Activated T-cell treated with anti-CD3 and anti-CD28 coated beads for 24 hours (primary cell): ENCODE data around the gene PTPRT.

Source experiments
- DNase-seq: peaks from one replicate; pipeline ENCODE4 v3.0.0-alpha.2; 2020; ENCODE audit warnings: low read depth

PTPRT gene

DNA sequence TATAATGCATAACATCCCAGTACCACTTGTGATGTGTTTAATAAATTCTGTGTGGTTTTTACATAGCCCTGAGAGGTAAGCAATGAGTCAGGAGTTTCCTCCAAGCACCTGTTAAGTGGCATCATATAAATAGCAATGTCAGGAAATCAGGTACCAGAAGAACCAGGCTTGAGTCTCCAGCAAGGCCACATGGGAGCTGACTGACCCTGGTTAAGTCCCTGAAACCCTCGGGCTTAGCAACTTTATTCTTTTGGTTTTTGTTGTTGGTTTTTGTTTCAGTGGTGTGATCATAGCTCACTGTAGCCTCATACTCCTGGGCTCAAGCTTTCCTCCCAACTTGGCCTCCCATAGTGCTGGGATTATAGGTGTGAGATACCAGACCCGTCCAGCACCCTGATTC lies 70.0 kb downstream of the PTPRT start:
- no peak for DNase-seq

DNA sequence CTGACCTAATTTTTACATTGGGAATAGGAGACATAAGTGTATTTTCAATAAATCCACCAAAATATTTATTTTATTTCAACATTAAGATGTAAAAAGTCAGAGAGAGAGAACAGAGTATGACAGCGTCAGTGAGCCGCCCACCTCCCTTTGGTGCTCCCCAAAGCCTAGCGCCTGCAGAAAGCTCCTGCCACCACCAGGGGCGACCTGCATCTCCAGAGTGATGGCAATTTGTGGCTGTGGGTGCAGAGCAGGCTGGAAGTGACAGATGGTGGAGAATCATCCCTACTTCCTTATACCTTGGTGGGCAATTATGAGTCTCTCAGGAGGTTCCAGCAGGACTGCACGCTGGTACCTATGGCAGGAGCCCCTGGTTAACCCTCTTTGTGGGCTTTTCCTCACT lies 87.3 kb downstream of the PTPRT start:
- DNase-seq = no peak

DNA sequence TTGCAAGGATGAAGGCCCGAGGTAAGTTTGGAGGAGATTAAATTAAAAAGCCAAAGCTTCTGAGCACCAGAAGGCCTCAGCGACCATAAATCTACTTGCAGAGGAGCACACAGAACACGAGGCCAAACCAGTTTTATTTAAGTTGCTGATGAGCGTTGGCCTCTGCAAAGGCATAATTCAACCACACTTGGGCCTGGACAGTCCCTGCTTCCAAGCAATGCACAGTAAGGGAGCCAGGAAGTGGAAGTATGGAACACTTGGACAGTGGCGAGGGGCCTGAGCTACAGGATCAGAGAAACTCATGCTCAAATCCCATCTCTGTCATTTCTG lies 92.8 kb downstream of the PTPRT start:
- no peak for DNase-seq

DNA sequence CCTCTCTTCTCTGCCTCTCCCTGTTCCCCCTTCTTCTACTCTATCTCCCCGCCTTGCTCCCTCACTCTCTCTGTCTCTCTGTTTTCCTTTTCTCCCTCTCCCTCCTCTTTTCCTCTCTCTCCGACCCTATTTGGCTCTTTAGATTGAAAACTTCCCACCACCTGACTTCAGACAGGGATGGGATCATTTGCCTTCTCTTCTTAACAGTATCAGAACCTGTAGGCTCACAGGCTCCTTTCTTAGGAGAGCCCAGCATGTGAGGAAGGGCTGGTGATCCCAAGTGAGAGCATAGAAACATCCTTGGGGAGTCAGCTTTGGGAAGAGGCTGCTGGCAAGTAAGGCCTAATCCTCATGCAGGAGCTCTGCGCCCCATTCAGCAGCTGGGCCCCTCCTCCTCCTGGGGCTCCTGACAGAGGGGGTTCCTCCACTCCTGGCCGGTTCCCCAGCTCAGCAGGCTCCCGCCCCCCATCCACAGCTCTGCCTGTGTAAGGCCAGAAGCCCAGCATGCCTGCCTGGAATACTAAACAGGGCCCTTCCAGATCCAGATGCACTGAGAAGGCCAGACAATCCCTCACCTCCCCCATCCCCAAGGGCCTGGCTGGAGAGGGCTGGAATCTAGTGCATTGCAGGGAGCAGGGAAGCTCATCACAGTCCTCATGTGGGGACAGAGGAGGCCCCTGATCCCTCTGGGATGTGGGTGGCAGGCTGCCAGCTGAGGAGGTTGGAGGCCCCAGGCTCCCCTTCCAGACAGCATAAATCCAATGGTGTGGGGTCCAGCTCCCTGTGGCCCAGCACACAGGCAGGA lies 93.4 kb downstream of the PTPRT start:
- DNase-seq = no peak

DNA sequence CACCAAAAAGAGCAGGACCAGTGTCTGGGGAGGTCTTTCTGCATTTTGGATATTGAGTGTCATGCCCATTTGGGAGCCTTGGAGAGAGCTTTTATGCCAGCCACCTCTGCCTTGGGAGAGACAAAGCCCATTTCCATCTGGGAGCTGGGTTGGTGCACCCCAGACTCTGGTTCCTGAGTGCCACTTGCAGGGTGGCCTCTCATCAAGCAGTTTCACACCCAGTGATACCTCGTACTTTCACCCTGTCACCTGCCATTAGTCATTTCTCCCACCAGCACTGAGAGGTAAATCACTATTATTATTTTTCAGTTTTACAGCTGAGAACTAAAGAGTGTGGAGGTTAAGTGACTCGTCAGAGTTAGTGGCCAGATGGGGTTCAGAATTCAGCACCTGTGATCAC lies 94.7 kb downstream of the PTPRT start:
- no peak for DNase-seq

GRCh38 chr20:43092386-43093088 lies 97.2 kb downstream of the PTPRT start:
- DNase-seq = no peak

- DNase-seq = no peak
These were observed 121.2 kb downstream of the PTPRT start for GRCh38 chr20:43068482-43068881.

GRCh38 chr20:43066125-43066524 lies 123.6 kb downstream of the PTPRT start:
- DNase-seq = no peak

- no peak for DNase-seq
These were observed 124.4 kb downstream of the PTPRT start for GRCh38 chr20:43065299-43065698.

DNA sequence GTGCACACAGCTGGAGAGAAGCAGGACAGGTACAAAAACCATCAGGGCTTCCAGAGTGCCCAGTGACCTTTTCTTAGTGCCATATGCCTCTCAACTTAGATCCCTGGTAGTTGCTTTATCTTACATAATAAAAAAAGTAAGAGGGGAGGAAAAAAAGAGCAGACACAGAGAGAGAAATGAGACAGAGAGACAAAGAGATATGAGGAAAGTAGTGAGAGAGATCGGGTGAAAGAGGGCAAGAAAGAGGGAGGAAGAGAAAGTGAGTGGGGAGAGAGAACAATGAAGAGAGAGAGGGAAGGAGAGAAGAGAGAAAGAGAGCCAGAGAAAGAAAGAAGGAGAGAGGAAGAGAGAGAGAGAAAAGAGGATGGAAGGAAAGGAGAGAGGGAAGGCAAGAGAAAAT lies 131.6 kb downstream of the PTPRT start:
- no peak for DNase-seq

DNA sequence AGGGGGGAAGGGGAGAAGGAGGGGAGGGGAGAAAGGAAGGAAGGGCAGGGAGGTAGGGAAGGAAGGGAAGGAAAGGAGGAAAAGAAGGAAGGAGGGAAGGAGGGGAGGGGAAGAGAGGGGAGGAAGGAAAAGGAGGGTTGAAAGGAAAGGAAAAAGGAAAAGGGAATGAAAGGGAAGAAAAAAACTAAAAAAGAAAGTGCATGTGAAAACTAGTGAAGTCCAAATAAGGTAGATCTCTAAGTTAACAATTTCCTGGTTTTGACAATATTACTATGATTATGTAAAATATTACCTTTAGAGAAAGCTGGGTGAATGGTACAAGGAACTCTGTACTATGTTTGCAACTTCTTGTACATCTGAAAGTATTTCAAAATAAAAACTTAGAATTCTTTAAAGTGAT lies 132.4 kb downstream of the PTPRT start:
- DNase-seq = no peak

DNA sequence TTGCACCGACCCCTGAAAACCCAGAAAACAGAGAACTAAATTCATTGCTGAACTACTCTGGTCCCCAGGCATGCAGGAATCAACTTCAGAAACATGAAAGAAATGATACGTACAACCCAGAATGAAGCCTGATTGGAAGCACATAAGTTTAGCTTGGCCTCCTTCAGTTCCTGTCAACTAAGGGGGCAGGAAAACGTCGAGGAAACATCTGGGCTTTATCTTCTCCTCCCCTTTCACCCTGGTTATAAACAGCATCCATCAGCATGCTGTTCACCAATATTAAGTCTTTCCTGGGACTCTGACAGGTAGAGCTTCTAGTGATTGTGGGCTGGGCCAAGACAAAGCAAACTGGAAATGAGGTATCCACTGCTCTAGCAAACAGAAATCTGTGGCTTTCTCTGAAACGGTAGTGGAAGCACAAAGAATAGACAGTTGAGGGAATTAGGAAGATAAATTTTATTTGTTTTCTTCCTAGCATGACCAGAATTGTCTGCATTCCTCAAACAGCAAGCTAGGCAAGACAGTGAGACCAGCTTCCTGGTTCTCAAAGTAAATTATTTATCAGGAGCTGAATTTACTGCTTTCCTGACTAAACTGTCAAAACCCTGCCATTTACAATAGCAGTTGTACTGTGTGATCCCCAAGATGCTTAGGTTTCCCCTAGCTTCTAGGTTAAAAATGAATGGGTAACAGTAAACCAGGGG lies 134.4 kb downstream of the PTPRT start:
- DNase-seq = no peak

DNA sequence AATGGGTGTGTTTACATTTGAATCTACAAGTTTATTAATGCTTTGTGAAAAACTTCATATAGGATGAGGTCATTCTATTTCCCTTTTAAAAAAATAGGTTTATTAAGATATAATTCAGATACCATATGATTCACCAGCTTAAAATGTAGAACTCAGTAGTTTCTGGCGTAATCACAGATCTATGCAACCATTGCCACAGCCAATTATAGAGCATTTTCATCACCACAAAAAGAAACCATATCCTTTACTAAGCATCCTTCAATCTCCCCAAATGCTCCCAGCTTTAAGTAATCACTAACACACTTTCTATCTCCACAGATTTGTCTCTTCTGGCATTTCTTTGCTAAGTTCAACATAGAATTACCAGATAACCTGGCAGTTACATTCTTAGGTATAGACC lies 137.2 kb downstream of the PTPRT start:
- no peak for DNase-seq

- no peak for DNase-seq
These were observed 142.7 kb downstream of the PTPRT start for GRCh38 chr20:43046966-43047365.

DNA sequence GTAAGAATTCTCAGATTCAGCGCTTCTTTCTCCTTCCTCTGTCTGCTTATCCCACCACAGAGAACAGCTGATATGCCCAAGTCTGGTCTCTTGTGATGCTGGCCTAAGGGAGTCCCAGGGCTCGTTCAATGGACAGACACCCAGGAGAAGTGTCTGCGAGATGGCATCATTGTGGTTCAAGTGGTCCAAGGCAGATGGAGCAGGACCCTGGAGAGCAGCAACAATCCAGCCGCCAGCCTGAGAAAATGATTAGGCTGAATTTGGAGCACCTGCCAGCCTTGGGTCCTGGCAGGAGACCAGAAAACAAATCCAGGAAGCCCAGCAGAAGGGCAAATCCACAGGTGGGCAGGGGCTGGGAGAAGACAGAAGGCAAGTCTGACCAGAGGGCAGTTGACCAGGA lies 145.8 kb downstream of the PTPRT start:
- no peak for DNase-seq

GRCh38 chr20:43040427-43040826 lies 149.3 kb downstream of the PTPRT start:
- no peak for DNase-seq

GRCh38 chr20:43037605-43038309 lies 151.9 kb downstream of the PTPRT start:
- DNase-seq = no peak

- no peak for DNase-seq
These were observed 154.6 kb downstream of the PTPRT start for GRCh38 chr20:43034981-43035724.

GRCh38 chr20:43032459-43032858 lies 157.2 kb downstream of the PTPRT start:
- DNase-seq = no peak

DNA sequence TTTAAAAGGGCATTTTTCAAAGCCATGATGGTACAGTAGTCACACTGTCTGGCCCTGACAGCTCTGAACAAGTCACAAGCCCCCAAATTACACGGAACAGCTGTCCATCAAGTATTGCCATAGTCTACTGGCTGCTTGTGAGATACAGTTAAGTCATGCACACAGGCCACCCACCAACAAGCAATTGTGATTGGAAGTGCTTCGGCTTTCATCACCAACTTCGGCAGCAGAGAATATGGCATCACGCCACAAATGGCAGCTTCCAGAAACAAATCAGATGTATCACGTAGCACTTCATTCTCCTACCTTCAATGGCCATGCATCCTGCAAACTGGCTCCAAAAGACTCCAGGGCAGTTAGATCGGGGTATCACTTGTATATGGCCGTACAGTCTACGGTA lies 160.5 kb downstream of the PTPRT start:
- DNase-seq = no peak

DNA sequence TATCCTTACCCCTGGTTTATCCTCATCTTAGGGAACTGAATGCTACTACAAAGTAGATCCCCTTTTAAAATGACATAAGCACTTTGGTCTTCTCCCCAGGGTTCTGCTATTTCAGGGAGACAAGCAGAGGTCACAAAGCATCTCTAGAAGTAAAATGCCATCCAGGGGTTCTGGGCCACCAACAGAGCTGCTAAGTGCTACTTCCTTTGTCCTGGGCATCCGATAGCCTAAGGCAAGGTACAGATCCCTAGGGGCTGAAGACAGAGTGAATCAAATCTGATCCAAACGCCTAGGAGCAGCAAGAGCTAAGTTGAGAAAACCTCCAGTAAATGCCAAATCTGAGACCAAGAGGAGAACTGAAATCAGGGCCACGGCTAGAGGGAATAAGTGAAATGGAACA lies 161.2 kb downstream of the PTPRT start:
- no peak for DNase-seq

GRCh38 chr20:43023836-43024235 lies 165.9 kb downstream of the PTPRT start:
- DNase-seq = no peak
